Activated CD4-positive, alpha-beta T cell treated with anti-CD3 and anti-CD28 coated beads, Interleukin-2, Interleukin-4, amounts not matched to agents 100 ng/mL and 50 ng/mL, durations not matched to agents 16 hours and 8 hours (primary cell): Measurements from ENCODE around the gene UBE2L3.
"Not testable (repeated sequence)": the region's sequence is repeated elsewhere in the genome, so short reads cannot be mapped to it uniquely, and the experiment has no call there.

Source experiments
- DNase-seq: peaks from one replicate; pipeline ENCODE4 v3.0.0-alpha.2; 2020; ENCODE audit warnings: low spot score

Gene UBE2L3

GRCh38 chr22:21567456-21568346, at the start of gene UBE2L3:
UBE2L3 (plus strand) TSS chr22:21567714; CDS start chr22:21567745, 31 bp downstream.
- DNase-seq = peak; percentile 87

DNA sequence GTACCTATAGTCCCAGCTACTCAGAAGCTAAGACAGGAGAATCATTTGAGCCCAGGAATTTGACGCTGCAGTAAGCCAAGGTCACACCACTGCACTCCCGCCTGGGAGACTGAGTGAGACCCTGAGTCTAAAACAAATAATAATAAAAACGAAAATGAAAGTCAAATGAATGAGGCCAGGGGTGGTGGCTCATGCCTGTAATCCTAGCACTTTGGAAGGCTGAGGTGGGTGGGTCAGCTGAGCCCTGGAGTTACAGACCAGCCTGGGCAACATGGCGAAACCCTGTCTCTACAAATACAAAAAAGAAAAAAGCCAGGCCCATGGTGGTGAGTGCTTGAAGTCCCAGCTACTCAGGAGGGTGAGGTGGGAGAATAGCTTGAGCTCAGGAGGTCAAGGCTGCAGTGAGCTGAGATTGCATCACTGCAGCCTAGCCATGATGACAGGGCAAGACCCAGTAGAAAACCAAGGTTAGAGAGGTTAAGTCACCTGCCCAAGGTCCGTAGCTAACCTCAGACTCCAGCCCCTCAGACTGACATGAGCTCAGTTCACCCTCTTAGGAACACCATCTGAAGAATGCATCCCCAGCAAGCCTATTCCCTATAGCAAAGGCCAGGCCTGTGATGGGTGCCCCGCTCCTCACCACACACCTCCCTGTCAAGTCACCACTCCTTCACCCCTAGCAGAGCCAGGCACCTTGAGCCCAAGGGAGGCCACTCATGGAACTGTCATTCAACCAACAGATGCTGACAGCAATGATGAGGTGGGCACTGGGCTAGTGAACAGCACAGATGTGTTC, 40.6 kb upstream of the UBE2L3 start:
- not testable (repeated sequence) for DNase-seq

DNA sequence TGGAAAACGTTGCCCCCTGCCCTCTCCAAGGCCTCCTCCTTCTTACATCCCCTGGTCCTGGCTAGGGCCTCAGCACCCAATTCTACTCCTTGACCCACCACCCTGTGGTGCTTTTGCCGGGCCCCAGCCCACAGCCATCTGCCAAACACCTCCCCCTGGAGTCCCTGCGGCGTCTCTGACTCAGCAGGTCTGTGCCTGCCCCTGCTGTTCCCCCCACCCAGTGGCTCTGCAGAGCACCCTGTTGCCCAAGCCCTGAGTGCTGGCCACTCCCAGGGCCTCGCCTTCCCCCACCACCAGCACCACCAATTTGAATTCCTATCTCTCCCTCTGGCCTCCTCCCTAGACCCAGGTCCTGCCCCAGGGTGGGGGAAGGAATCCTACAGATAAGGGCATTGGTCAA, 36.0 kb upstream of the UBE2L3 start:
- not testable (repeated sequence) for DNase-seq

DNA sequence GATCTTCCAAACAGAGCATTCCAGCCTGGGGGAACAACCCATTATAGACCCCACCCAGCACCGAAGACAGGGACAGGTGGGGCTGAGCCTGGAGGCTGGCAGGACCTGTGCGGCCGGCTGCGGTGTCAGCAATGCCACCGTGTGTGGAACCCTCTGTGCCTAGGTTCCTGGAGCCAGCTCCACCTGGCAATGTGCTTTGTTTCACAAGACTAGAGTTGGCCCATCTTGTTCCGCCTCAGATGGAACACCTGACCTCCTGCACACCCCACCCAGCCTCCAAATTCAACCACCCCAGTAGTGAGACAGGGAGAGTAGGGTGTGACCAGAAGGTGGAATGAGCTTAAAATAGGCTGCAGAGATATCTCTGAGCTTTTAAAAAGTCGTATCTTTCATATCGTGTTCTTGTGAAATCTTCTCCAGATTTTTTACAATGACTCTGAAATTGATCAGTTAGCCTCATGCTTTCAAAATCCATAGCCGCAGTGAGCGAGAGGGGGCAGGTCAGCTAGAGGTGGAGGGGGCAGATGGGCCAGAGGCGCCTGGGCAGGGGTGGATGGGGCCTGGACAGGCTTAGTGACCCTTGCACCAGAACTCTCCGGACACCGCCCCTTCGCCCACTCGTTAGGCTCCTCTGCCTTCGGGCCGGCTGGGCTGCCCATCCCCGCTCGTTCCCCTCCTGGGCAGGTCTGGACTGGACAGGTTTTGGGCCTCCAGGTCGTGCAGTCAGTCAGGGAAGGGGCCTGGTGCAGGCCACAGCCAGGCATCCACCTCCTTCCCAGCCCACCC, 34.5 kb upstream of the UBE2L3 start:
- DNase-seq = not testable (repeated sequence)

GRCh38 chr22:21539862-21540261, 27.7 kb upstream of the UBE2L3 start:
- DNase-seq = not testable (repeated sequence)

DNA sequence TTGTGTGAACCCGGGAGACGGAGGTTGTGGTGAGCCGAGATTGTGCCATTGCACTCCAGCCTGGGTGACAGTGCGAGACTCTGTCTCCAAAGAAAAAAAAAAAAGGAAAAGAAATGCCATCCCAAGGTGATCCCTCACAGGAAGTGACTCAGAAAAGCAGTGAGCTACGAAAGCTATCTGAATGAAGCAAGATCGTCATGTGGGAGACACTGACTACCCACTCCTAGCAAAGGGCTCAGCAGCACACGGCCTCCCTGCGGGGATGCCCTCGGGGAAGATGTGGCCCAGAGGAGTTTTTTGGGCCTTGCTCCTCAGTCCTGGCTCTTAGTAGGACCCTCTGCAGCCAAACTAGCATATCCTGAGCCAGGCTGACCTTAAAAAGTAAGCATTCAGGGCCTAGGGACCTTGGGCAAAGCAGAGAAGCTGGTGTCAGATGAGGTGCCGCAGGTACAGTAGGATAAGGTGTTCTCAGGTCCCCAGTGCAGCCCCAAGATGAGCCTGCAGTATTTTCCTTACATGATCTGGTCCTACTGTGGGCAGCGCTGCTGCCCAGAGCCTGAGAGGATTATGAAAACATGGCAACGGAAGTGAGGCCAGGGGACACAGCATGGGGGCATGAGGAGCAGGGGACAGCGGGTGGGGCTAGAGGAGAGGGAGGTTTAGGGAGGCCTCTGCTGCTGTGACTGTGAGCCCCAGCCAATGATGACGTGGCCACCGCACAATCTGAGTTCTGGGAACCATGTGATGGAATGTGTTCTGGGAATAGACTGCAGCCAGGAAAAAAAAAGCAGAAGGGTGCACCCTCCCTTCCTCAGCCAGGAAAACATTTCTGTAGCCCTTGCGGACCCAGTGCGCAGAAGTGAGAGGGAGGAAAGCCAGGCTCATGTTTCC, 22.8 kb upstream of the UBE2L3 start:
- DNase-seq = not testable (repeated sequence)

GRCh38 chr22:21549558-21549957, 18.0 kb upstream of the UBE2L3 start:
- DNase-seq = not testable (repeated sequence)

GRCh38 chr22:21550008-21550677, 17.4 kb upstream of the UBE2L3 start:
- not testable (repeated sequence) for DNase-seq

DNA sequence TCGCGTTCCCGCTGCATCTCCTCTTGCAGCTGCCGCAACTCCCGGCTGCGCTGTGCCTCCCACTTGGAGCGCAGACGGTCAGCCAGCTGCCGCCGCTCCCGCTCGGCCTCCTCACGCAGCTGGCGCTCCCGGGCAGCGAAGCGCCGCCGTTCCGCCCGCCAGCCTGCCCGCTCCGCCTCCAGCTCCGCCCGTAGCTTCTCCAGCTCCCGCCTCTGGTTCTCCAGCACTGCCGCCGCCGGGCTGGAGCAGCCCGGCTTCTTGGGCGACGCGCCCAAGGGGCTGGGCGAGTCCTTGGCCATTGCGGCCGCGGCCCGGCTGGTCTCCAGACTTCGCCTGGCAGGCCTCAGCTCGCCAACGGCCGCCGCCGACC, 16.9 kb upstream of the UBE2L3 start:
- not testable (repeated sequence) for DNase-seq

DNA sequence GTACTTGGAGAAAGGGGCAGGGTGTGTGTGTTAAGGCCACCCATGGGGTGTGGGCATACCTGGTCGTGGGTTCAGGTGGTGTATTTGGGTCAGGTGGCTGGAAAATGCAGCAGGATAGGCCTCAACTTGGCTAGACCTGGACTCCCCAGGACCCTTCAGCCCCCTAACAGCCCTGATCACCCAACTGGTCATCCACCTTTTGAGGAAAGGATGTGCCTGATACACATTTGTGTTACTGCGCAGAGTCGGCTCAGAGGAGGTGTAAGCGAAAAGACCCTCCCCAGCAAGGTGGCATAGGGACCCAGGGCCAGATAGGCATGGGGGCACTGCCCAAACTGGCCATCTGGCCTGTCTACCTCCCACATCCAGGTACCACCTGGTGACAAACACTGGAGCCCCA, 16.2 kb upstream of the UBE2L3 start, which contains the start of gene RIMBP3C:
TSS of gene RIMBP3C (minus strand) at position 101 of the 400 bp plus-strand sequence. CDS start 485 bp downstream, outside the sequence.
- not testable (repeated sequence) for DNase-seq

DNA sequence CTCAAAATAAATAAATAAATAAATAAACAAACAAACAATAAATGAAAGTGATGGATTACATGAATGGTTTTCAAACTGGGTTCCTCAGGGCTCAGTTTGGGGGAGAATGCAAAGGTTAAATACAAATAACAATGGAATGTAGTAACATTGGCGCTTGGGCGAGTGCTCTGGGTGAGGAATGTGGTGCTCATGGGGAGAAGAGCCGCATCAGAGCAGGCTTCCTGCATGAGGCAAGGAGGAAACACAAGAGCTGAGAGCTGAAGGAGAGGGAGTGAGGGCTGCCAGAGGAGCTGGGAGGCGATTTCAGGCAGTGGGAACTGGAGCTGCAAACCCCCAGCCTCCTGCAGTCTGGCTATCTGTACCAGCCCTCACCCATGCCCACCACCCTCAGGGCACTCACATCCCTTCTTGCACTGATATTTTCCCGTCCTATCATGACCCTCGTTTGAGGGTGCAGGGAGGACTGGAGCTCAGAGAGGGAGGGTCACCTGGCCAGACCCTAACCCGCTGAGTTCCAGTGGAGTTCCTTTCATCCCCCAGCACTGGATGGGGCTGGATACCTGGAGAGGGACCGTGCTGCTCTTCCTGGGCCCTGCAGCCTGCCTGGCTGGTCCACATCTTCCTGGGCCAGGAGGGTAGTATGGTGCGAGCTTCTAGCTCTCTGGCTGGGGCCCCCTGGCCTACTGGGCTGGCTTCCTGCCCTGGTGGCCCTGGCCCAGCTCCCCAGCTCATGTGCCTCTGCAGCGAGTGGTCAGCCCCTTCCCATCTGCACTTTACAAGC, 8.0 kb upstream of the UBE2L3 start:
- DNase-seq = not testable (repeated sequence)

DNA sequence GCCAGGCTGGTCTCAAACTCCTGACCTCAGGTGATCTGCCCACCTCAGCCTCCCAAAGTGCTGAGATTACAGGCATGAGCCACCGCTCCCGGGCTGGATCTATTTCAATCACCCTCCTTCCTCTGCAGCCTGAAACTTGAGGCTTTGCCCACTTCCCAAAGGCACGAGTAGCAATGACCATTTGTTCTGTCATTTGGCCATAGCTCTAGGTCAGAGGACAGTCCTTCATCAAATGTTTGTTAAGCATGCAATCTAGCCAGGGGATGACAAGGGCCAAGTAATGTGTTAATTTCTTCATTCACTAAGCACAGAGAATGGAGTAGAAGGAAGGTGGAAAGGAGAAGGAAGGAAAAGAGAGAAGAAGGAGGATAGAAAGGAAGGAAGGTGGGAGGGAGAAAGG, 6.9 kb upstream of the UBE2L3 start:
- not testable (repeated sequence) for DNase-seq

- no peak for DNase-seq
These were observed 3.6 kb upstream of the UBE2L3 start for GRCh38 chr22:21563912-21564311.

DNA sequence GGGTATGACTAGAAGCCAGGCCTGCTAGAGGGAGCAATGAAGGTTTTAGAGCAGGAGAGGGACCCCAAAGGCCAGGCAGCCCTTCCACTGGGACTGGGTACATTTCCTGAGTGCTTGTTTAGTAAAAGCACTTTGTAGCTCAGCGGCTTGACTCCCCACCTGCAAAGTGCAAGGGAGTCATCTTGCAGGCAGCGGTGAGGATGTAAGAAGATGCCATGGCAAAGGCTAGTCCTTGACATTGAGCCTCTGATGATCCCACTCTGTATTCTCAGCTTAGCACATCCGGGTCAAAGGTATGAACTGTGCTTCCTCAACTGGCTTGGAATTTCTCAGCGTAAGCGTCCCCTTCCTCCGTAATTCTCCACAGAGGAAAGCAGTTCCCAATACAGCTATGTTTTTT, 3.1 kb upstream of the UBE2L3 start:
- no peak for DNase-seq

- DNase-seq = peak; percentile 39
These were observed 997 bp downstream of the UBE2L3 start for GRCh38 chr22:21568347-21569075.

DNA sequence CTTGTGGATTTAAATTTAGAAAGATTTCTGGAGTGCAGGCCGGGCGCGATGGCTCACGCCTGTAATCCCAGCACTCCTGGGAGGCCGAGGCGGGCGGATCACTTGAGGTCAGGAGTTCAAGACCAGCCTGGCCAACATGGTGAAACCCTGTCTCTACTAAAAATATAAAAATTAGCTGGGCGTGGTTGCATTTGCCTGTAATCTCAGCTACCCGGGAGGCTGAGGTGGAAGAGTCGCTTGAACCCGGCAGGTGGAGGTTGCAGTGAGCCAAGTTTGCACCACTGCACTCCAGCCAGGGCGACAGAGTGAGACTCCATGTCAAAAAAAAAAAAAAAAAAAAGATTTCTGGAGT, 1.5 kb downstream of the UBE2L3 start:
- DNase-seq = not testable (repeated sequence)

DNA sequence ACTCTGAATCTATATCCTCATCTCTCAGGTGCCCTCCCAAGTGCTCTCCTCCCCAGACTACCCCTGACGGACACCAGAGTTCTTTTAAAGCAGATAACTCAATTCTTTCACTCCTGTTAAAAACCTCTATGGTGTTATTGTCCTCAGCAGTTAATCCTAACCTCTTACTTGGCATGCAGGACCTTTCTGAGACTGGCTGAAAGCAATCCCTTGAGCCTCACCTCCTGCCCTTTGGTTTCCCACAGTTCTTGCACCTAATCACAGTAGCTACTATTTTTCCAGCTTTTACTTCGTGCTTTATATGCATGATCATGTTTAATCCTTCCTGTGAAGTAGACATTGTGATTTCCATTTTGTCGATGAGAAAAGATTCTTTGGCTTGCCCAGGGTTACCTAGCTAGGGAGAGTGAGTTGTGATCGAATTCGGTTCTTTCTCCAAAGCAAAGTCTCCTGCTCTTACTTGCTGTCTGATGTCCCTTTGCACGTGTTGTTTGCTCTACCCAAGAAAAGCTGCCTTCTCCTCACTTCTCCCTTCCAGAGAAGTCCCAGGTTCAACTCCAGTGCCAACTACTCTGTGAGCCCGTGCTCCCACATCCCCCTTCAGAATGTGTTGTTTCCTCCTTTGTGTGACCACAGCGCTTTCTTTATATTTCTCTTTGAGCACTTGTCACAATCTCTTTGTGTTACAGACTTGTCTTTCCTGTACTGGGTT, 2.1 kb downstream of the UBE2L3 start:
- no peak for DNase-seq

DNA sequence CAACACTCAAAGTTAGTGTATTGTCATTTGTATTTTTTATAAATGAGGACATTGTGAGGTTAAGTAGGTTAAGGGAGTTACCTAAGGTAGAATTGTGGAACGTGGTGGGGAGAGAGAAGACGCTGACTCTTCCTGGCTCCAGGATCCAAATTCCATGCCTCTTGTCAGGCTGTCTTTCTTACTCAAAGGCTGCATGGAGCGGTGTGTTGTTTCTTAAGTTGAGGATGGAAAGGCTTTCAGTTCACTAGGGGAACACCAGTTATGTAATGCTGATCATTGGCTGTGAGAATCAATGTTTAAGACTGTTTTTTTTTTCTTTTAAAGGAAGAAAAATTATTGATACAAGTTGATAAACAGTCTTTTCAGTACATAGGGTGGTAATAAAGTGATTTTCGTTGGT, 2.9 kb downstream of the UBE2L3 start:
- DNase-seq = no peak
